Activated T-helper 1 cell treated with anti-CD3 and anti-CD28 coated beads, Interleukin-12 subunit alpha, Interleukin-12 subunit beta, Interleukin-2, Interleukin-4 antibody, amounts not matched to agents 30 ng/mL and 10 ng/mL and 1 ng/mL, durations not matched to agents 14 hours and 24 hours and 36 hours (primary cell): ENCODE measurements around the gene HAO2. TPM values are rescaled to one million over a fixed set of nuclear protein-coding genes. Genes with fewer than 3 reads are reported as not detected.

Experiments used
- DNase-seq: peaks from one replicate; pipeline ENCODE4 v3.0.0; 2021; ENCODE audit warnings: low spot score
- H3K27ac Mint-ChIP-seq: one replicate; pipeline ENCODE4 v1.8.0; 2021; ENCODE audit warnings: mild to moderate bottlenecking, mixed read lengths
- H3K27me3 Mint-ChIP-seq: one replicate; pipeline ENCODE4 v1.8.0; 2022; ENCODE audit warnings: mild to moderate bottlenecking, moderate library complexity, mixed read lengths; ENCODE audit not compliant: insufficient read depth
- H3K36me3 Mint-ChIP-seq: one replicate; pipeline ENCODE4 v1.8.0; 2021; ENCODE audit warnings: low read depth, mixed read lengths
- H3K4me1 Mint-ChIP-seq: one replicate; pipeline ENCODE4 v1.8.0; 2021; ENCODE audit warnings: low read depth, mixed read lengths
- H3K4me3 Mint-ChIP-seq: one replicate; pipeline ENCODE4 v1.8.0; 2021; ENCODE audit warnings: mild to moderate bottlenecking, moderate library complexity, mixed read lengths
- H3K9me3 Mint-ChIP-seq: one replicate; pipeline ENCODE4 v1.8.0; 2021; ENCODE audit warnings: mixed read lengths
- intact Hi-C: fragments of 100-400 bp; cut with micrococcal nuclease; formaldehyde crosslinking; loops from one replicate; pipeline ENCODE4 v1.15.1; 2024
- total RNA-seq: library from RNA; stranded (reverse); gene quantifications from 2 replicates; pipeline ENCODE4 v1.2.3, GENCODE V29; 2022

Gene HAO2
- total RNA-seq, 1 donor from 2014 or later, result not detected

- Mint-ChIP-seq H3K27me3 (peaks cover 4% of the 10 kb centered on the region), H3K36me3 (no peaks in the 10 kb centered on the region), H3K4me1 (no peaks in the 10 kb centered on the region), H3K4me3 (no peak overlapping the region), H3K27ac (no peak overlapping the region), H3K9me3 (no peaks in the 10 kb centered on the region)
- DNase-seq, result no peak
- intact Hi-C loops, result no loop called here
Observed at GRCh38 chr1:119396982-119397381, 28.4 kb downstream of the HAO2 start.

GRCh38 chr1:119397986-119398385 is 29.4 kb downstream of the HAO2 start:
- H3K27me3 Mint-ChIP-seq, result peaks cover 3% of the 10 kb centered on the region
- no peak overlapping the region for H3K27ac Mint-ChIP-seq
- no peak overlapping the region for H3K4me3 Mint-ChIP-seq
- intact Hi-C loops, result no loop called here
- no peaks in the 10 kb centered on the region for H3K4me1 Mint-ChIP-seq
- no peaks in the 10 kb centered on the region for H3K36me3 Mint-ChIP-seq
- H3K9me3 Mint-ChIP-seq, result no peaks in the 10 kb centered on the region
- no peak for DNase-seq

GRCh38 chr1:119404736-119405135 is 36.2 kb downstream of the HAO2 start:
- DNase-seq, result no peak
- Mint-ChIP-seq H3K27ac (no peak overlapping the region), H3K36me3 (no peaks in the 10 kb centered on the region), H3K27me3 (peaks cover 6% of the 10 kb centered on the region), H3K4me3 (no peak overlapping the region), H3K4me1 (no peaks in the 10 kb centered on the region), H3K9me3 (no peaks in the 10 kb centered on the region)
- intact Hi-C loops, result no loop called here

- Mint-ChIP-seq H3K27ac (no peak overlapping the region), H3K36me3 (no peaks in the 10 kb centered on the region), H3K9me3 (no peaks in the 10 kb centered on the region), H3K4me3 (no peak overlapping the region), H3K27me3 (peaks cover 7% of the 10 kb centered on the region), H3K4me1 (no peaks in the 10 kb centered on the region)
- no peak for DNase-seq
- intact Hi-C loops, result no loop called here
Observed at GRCh38 chr1:119409731-119410130, 41.1 kb downstream of the HAO2 start.

- H3K4me3 Mint-ChIP-seq, result no peak overlapping the region
- intact Hi-C loops, result no loop called here
- DNase-seq, result no peak
- H3K4me1 Mint-ChIP-seq, result no peaks in the 10 kb centered on the region
- no peaks in the 10 kb centered on the region for H3K9me3 Mint-ChIP-seq
- H3K36me3 Mint-ChIP-seq, result no peaks in the 10 kb centered on the region
- no peak overlapping the region for H3K27ac Mint-ChIP-seq
- peaks cover 5% of the 10 kb centered on the region for H3K27me3 Mint-ChIP-seq
Observed at GRCh38 chr1:119410961-119411360, 42.4 kb downstream of the HAO2 start.

GRCh38 chr1:119414950-119415349 is 46.4 kb downstream of the HAO2 start, which contains the start of gene HSD3B2:
TSS of gene HSD3B2 (plus strand) at chr1:119415150. CDS start at chr1:119415420, 270 bp downstream.
- intact Hi-C loops, result no loop called here
- peaks cover 5% of the 10 kb centered on the region for H3K27me3 Mint-ChIP-seq
- no peaks in the 10 kb centered on the region for H3K4me1 Mint-ChIP-seq
- no peak for DNase-seq
- no peak within 1 kb of the TSS for H3K27ac Mint-ChIP-seq
- no peaks in the 10 kb centered on the region for H3K9me3 Mint-ChIP-seq
- no peaks in the 10 kb centered on the region for H3K36me3 Mint-ChIP-seq
- H3K4me3 Mint-ChIP-seq, result no peak within 1 kb of the TSS

- intact Hi-C loops, result no loop called here
- H3K4me3 Mint-ChIP-seq, result no peak overlapping the region
- peaks cover 5% of the 10 kb centered on the region for H3K27me3 Mint-ChIP-seq
- no peaks in the 10 kb centered on the region for H3K9me3 Mint-ChIP-seq
- no peaks in the 10 kb centered on the region for H3K4me1 Mint-ChIP-seq
- DNase-seq, result no peak
- H3K36me3 Mint-ChIP-seq, result no peaks in the 10 kb centered on the region
- H3K27ac Mint-ChIP-seq, result no peak overlapping the region
Observed at GRCh38 chr1:119416006-119416640, 47.5 kb downstream of the HAO2 start.

GRCh38 chr1:119419109-119419508 is 50.5 kb downstream of the HAO2 start:
- H3K4me1 Mint-ChIP-seq, result no peaks in the 10 kb centered on the region
- peaks cover 5% of the 10 kb centered on the region for H3K27me3 Mint-ChIP-seq
- H3K4me3 Mint-ChIP-seq, result no peak overlapping the region

GRCh38 chr1:119420638-119421037 is 52.1 kb downstream of the HAO2 start:
- no peak overlapping the region for H3K4me3 Mint-ChIP-seq

More at GRCh38 chr1:119419109-119419508, 50.5 kb downstream of the HAO2 start:
- no peaks in the 10 kb centered on the region for H3K36me3 Mint-ChIP-seq
- intact Hi-C loops, result no loop called here
- DNase-seq, result no peak
- H3K27ac Mint-ChIP-seq, result no peak overlapping the region
- H3K9me3 Mint-ChIP-seq, result no peaks in the 10 kb centered on the region

GRCh38 chr1:119422631-119423030 is 54.0 kb downstream of the HAO2 start:
- H3K4me3 Mint-ChIP-seq, result no peak overlapping the region
- H3K27me3 Mint-ChIP-seq, result peaks cover 5% of the 10 kb centered on the region
- no peak overlapping the region for H3K27ac Mint-ChIP-seq
- H3K9me3 Mint-ChIP-seq, result no peaks in the 10 kb centered on the region
- DNase-seq, result no peak
- no peaks in the 10 kb centered on the region for H3K4me1 Mint-ChIP-seq
- intact Hi-C loops, result no loop called here
- no peaks in the 10 kb centered on the region for H3K36me3 Mint-ChIP-seq

More at GRCh38 chr1:119420638-119421037, 52.1 kb downstream of the HAO2 start:
- H3K36me3 Mint-ChIP-seq, result no peaks in the 10 kb centered on the region
- no peaks in the 10 kb centered on the region for H3K9me3 Mint-ChIP-seq
- intact Hi-C loops, result no loop called here
- peaks cover 5% of the 10 kb centered on the region for H3K27me3 Mint-ChIP-seq
- H3K27ac Mint-ChIP-seq, result no peak overlapping the region
- DNase-seq, result no peak
- no peaks in the 10 kb centered on the region for H3K4me1 Mint-ChIP-seq

- peaks cover 2% of the 10 kb centered on the region for H3K27me3 Mint-ChIP-seq
- intact Hi-C loops, result no loop called here
- H3K4me3 Mint-ChIP-seq, result no peak overlapping the region
- no peak for DNase-seq
- H3K27ac Mint-ChIP-seq, result no peak overlapping the region
- H3K9me3 Mint-ChIP-seq, result no peaks in the 10 kb centered on the region
- no peaks in the 10 kb centered on the region for H3K4me1 Mint-ChIP-seq
- no peaks in the 10 kb centered on the region for H3K36me3 Mint-ChIP-seq
Observed at GRCh38 chr1:119428991-119429390, 60.4 kb downstream of the HAO2 start.

- no peaks in the 10 kb centered on the region for H3K4me1 Mint-ChIP-seq
- H3K27ac Mint-ChIP-seq, result no peak overlapping the region
- DNase-seq, result no peak
- peaks cover 2% of the 10 kb centered on the region for H3K27me3 Mint-ChIP-seq
- H3K36me3 Mint-ChIP-seq, result no peaks in the 10 kb centered on the region
- no peak overlapping the region for H3K4me3 Mint-ChIP-seq
- intact Hi-C loops, result no loop called here
- H3K9me3 Mint-ChIP-seq, result no peaks in the 10 kb centered on the region
Observed at GRCh38 chr1:119429687-119430086, 61.1 kb downstream of the HAO2 start.

GRCh38 chr1:119430486-119430885 is 61.9 kb downstream of the HAO2 start:
- no peak for DNase-seq
- H3K9me3 Mint-ChIP-seq, result no peaks in the 10 kb centered on the region
- no peaks in the 10 kb centered on the region for H3K36me3 Mint-ChIP-seq
- H3K4me3 Mint-ChIP-seq, result no peak overlapping the region
- H3K27ac Mint-ChIP-seq, result no peak overlapping the region
- H3K4me1 Mint-ChIP-seq, result no peaks in the 10 kb centered on the region
- H3K27me3 Mint-ChIP-seq, result peaks cover 2% of the 10 kb centered on the region
- intact Hi-C loops, result no loop called here

GRCh38 chr1:119431836-119432235 is 63.3 kb downstream of the HAO2 start:
- no peak overlapping the region for H3K4me3 Mint-ChIP-seq
- no peak overlapping the region for H3K27ac Mint-ChIP-seq
- H3K27me3 Mint-ChIP-seq, result peaks cover 2% of the 10 kb centered on the region
- no peaks in the 10 kb centered on the region for H3K9me3 Mint-ChIP-seq
- no peaks in the 10 kb centered on the region for H3K4me1 Mint-ChIP-seq
- no peaks in the 10 kb centered on the region for H3K36me3 Mint-ChIP-seq
- DNase-seq, result no peak
- intact Hi-C loops, result no loop called here
